GM10248 (cell line): ENCODE results near the gene NECTIN2.

Source experiments
- CTCF ChIA-PET: fragments of 300-600 bp; sonication (Branson Sonifier 250); formaldehyde crosslinking; extraction: SDS; loops from one replicate; lab custom pipeline; 2021; ENCODE audit warnings: antibody characterized with exemption; lab: Yijun Ruan, JAX
- POLR2A ChIA-PET: fragments of 350-650 bp; sonication (Branson Sonifier 250); formaldehyde crosslinking; extraction: SDS; loops from one replicate; lab custom pipeline; 2020; ENCODE audit warnings: antibody characterized with exemption; lab: Yijun Ruan, JAX
- DNase-seq: peaks from one replicate; pipeline ENCODE4 v3.0.0; 2012; ENCODE audit errors: extremely low spot score
- CTCF ChIP-seq: IDR thresholded peaks from 2 replicates; pipeline ENCODE4 v1.5.1; 2012; ENCODE audit warnings: mild to moderate bottlenecking, low read depth; ENCODE audit errors: extremely low read depth, missing control alignments, control extremely low read depth

The NECTIN2 gene

GRCh38 chr19:44845612-44846454, at the start of gene NECTIN2:
Gene NECTIN2 (plus strand): TSS chr19:44846297. CDS start chr19:44846526, 229 bp downstream.
- ChIA-PET CTCF (interaction anchor here (0.6 to 1.5 kb wide), 20 partner anchors 11 to 275 kb away, joined by 3 to 8 read pairs (median 4); no protein-coding TSS in a partner anchor), POLR2A (interaction anchor here (0.6 to 0.7 kb wide), 4 partner anchors 75 to 1624 kb away, joined by 3 to 5 read pairs (median 5); no protein-coding TSS in a partner anchor)
- DNase-seq: peak; percentile 100
- TF ChIP-seq CTCF: peak; percentile 58

- CTCF ChIA-PET: interaction anchor here (0.9 kb wide), 1 partner anchor 12 kb away, joined by 6 read pairs; no protein-coding TSS in a partner anchor
- POLR2A ChIA-PET: no interaction called here
- no peak for TF ChIP-seq CTCF
- DNase-seq: no peak
These were observed 49.4 kb upstream of the NECTIN2 start for GRCh38 chr19:44796701-44797115.

GRCh38 chr19:44799627-44800346, 46.3 kb upstream of the NECTIN2 start:
- DNase-seq: no peak
- CTCF ChIA-PET: interaction anchor here (2.6 to 2.7 kb wide), 2 partner anchors 16 to 76 kb away, joined by 8 to 12 read pairs; no protein-coding TSS in a partner anchor
- TF ChIP-seq CTCF: no peak
- POLR2A ChIA-PET: no interaction called here

GRCh38 chr19:44800461-44800860, 45.6 kb upstream of the NECTIN2 start:
- ChIA-PET CTCF (interaction anchor here (2.6 to 2.7 kb wide), 2 partner anchors 16 to 76 kb away, joined by 8 to 12 read pairs; no protein-coding TSS in a partner anchor), POLR2A (no interaction called here)
- peak; percentile 95 for TF ChIP-seq CTCF
- DNase-seq: peak; percentile 92

GRCh38 chr19:44803442-44804428, 42.4 kb upstream of the NECTIN2 start:
- ChIA-PET POLR2A (no interaction called here), CTCF (interaction anchor here (1.5 to 1.7 kb wide), 5 partner anchors 9 to 227 kb away, joined by 3 to 6 read pairs (median 4); partner anchors contain the start of gene NECTIN2)
- TF ChIP-seq CTCF: no peak
- no peak for DNase-seq

GRCh38 chr19:44806291-44806690, 39.8 kb upstream of the NECTIN2 start:
- ChIA-PET CTCF (interaction anchor here (1.1 to 2.2 kb wide), 4 partner anchors 22 to 163 kb away, joined by 3 to 10 read pairs (median 4); partner anchors contain the start of gene PVR), POLR2A (no interaction called here)
- no peak for TF ChIP-seq CTCF
- DNase-seq: no peak
